ENCODE measurements around the gene DNAH10.

Gene DNAH10

GRCh38 chr12:123801573-123802178, 39.6 kb downstream of the DNAH10 start:
- DNase-seq = peak; percentile 32

GRCh38 chr12:123805173-123805572, 43.1 kb downstream of the DNAH10 start:
- DNase-seq = no peak

GRCh38 chr12:123807002-123807401, 44.9 kb downstream of the DNAH10 start:
- no peak for DNase-seq

GRCh38 chr12:123807670-123808069, 45.6 kb downstream of the DNAH10 start:
- DNase-seq = no peak

GRCh38 chr12:123808167-123808566, 46.1 kb downstream of the DNAH10 start:
- no peak for DNase-seq

GRCh38 chr12:123813349-123813748, 51.2 kb downstream of the DNAH10 start:
- no peak for DNase-seq

GRCh38 chr12:123815968-123816367, 53.9 kb downstream of the DNAH10 start:
- DNase-seq = no peak

- no peak for DNase-seq
These were observed 54.9 kb downstream of the DNAH10 start for GRCh38 chr12:123816896-123817537.

- no peak for DNase-seq
These were observed 60.7 kb downstream of the DNAH10 start for GRCh38 chr12:123822804-123823203.

GRCh38 chr12:123828120-123828519, 66.0 kb downstream of the DNAH10 start:
- DNase-seq = no peak

- no peak for DNase-seq
These were observed 66.9 kb downstream of the DNAH10 start for GRCh38 chr12:123828854-123829547.

GRCh38 chr12:123829561-123829960, 67.5 kb downstream of the DNAH10 start:
- DNase-seq = no peak

- no peak for DNase-seq
These were observed 68.6 kb downstream of the DNAH10 start for GRCh38 chr12:123830675-123831074.

- DNase-seq = no peak
These were observed 70.0 kb downstream of the DNAH10 start for GRCh38 chr12:123832052-123832451.

- DNase-seq = no peak
These were observed 71.7 kb downstream of the DNAH10 start for GRCh38 chr12:123833830-123834229.

- no peak for DNase-seq
These were observed 72.7 kb downstream of the DNAH10 start for GRCh38 chr12:123834845-123835244.

GRCh38 chr12:123836292-123836691, 74.2 kb downstream of the DNAH10 start:
- DNase-seq = no peak

GRCh38 chr12:123839826-123840225, 77.7 kb downstream of the DNAH10 start:
- DNase-seq = no peak

- no peak for DNase-seq
These were observed 78.8 kb downstream of the DNAH10 start for GRCh38 chr12:123840765-123841425.

GRCh38 chr12:123843912-123844748, 82.0 kb downstream of the DNAH10 start:
- no peak for DNase-seq

GRCh38 chr12:123845881-123846280, 83.8 kb downstream of the DNAH10 start:
- DNase-seq = no peak

- no peak for DNase-seq
These were observed 84.2 kb downstream of the DNAH10 start for GRCh38 chr12:123846340-123846739.

GRCh38 chr12:123847019-123847418, 84.9 kb downstream of the DNAH10 start:
- DNase-seq = no peak

Data from hematopoietic multipotent progenitor cell treated with erythropoietin and hydrocortisone succinate and interleukin-3 and kit ligand, for 8 days (in vitro differentiated cells).